Endodermal cell (in vitro differentiated cells): Measurements from ENCODE around the gene SELENOO. TPM values are rescaled to one million over a fixed set of nuclear protein-coding genes. Genes with fewer than 3 reads are reported as not detected.

ENCODE experiments used
- DNase-seq: peaks from one replicate; pipeline ENCODE4 v3.0.0-alpha.2; 2017
- H3K27ac ChIP-seq: 2 replicates; pipeline ENCODE4 v1.5.1; 2013; ENCODE audit warnings: mild to moderate bottlenecking, low read depth, low read length, moderate library complexity
- H3K27me3 ChIP-seq: 2 replicates; pipeline ENCODE4 v1.6.1; 2013; ENCODE audit warnings: mild to moderate bottlenecking, low read length, moderate library complexity; ENCODE audit not compliant: insufficient read depth, control insufficient read depth, poor library complexity, severe bottlenecking
- H3K36me3 ChIP-seq: 2 replicates; pipeline ENCODE4 v1.7.0; 2013; ENCODE audit warnings: mild to moderate bottlenecking, low read length, moderate library complexity; ENCODE audit not compliant: control insufficient read depth, insufficient read depth
- H3K4me1 ChIP-seq: one replicate; pipeline ENCODE4 v1.7.0; 2013; ENCODE audit warnings: low read length; ENCODE audit not compliant: control insufficient read depth, insufficient read depth
- H3K4me3 ChIP-seq: 2 replicates; pipeline ENCODE4 v1.5.1; 2013; ENCODE audit warnings: mild to moderate bottlenecking, low read length, moderate library complexity
- H3K9ac ChIP-seq: 2 replicates; pipeline ENCODE4 v1.6.1; 2013; ENCODE audit warnings: mild to moderate bottlenecking, low read length, moderate library complexity; ENCODE audit not compliant: poor library complexity, severe bottlenecking; ENCODE audit errors: extremely low read depth
- H3K9me3 ChIP-seq: 2 replicates; pipeline ENCODE4 v1.6.1; 2013; ENCODE audit warnings: mild to moderate bottlenecking, low read length, moderate library complexity; ENCODE audit not compliant: control insufficient read depth
- H3K27ac Mint-ChIP-seq: 2 replicates; pipeline ENCODE4 v1.8.0; 2020; ENCODE audit warnings: mixed read lengths
- H3K27me3 Mint-ChIP-seq: 2 replicates; pipeline ENCODE4 v1.8.0; 2021; ENCODE audit warnings: mild to moderate bottlenecking, mixed read lengths; ENCODE audit not compliant: insufficient read depth
- H3K36me3 Mint-ChIP-seq: 2 replicates; pipeline ENCODE4 v1.8.0; 2020; ENCODE audit warnings: low read depth, mixed read lengths
- H3K4me1 Mint-ChIP-seq: 2 replicates; pipeline ENCODE4 v1.8.0; 2020; ENCODE audit warnings: mixed read lengths
- H3K4me3 Mint-ChIP-seq: 2 replicates; pipeline ENCODE4 v1.8.0; 2020; ENCODE audit warnings: mild to moderate bottlenecking, moderate library complexity, mixed read lengths
- H3K9me3 Mint-ChIP-seq: 2 replicates; pipeline ENCODE4 v1.8.0; 2020; ENCODE audit warnings: mild to moderate bottlenecking, mixed read lengths
- CTCF ChIP-seq: fragments of 200-600 bp; sonication (generic); conservative IDR thresholded peaks from 2 replicates; pipeline ENCODE4 v1.5.0; 2021; ENCODE audit warnings: antibody characterized with exemption, mild to moderate bottlenecking
- WGBS, 2 experiments: methylation state at CpG; one replicate each; pipeline versions ENCODE4 v1.1.5 to v1.1.7; 2013; ENCODE audit warnings: missing lambda C conversion rate in 2 of 2, mixed read lengths in 1 of 2; ENCODE audit not compliant: insufficient coverage in 1 of 2, insufficient read length in 1 of 2; 5-methylcytosine and 5-hydroxymethylcytosine counted together
- long read RNA-seq, 4 experiments: library from polyadenylated mRNA in 2 of 4; library from RNA in 1 of 4; library from capped mRNA in 1 of 4; stranded (forward) in 3 of 4; unstranded in 1 of 4; transcript quantifications; one replicate each; pipeline ENCODE4 v2.0.0, GENCODE V29; 2020 to 2021; ENCODE audit warnings: inconsistent platforms in 1 of 4
- polyA plus RNA-seq, 2 experiments: library from polyadenylated mRNA; stranded (reverse); fragments of 50-300 nt; gene quantifications; one replicate each; pipeline ENCODE4 v1.2.3, GENCODE V29; 2013
- total RNA-seq, 2 donors: library from RNA; stranded (reverse); fragmentation: NEBNext Ultra II Directional in 1 of 2; extraction: Animal tissue kit (Norgen Biotek cat#: 25700) in 1 of 2; gene quantifications; 2 replicates in 1 of 2; 3 replicates in 1 of 2; pipeline ENCODE4 v1.2.1, GENCODE V29; 2021

Gene SELENOO
- total RNA-seq = 10 to 100 TPM; 22.2 to 22.9 TPM
- 17.4 TPM for polyA plus RNA-seq (2013, experiment 1 of 2)
- polyA plus RNA-seq (2013, experiment 2 of 2) = 17.2 TPM
- long read RNA-seq, experiment 1, partial matches to known transcripts = 5 of 11 reads
- long read RNA-seq, experiment 1, other reads (novel, unspliced or antisense) = 4 of 11 reads
- long read RNA-seq, experiment 2, transcript SELENOO-201 (9 exons, 2,315 nt) = major isoform, 59 of 91 reads
- long read RNA-seq, experiment 2, partial matches to known transcripts = 9 of 91 reads
- long read RNA-seq, experiment 2, other reads (novel, unspliced or antisense) = 23 of 91 reads
- long read RNA-seq, experiment 3, partial matches to known transcripts = 3 of 4 reads
- long read RNA-seq, experiment 3, other reads (novel, unspliced or antisense) = 0 of 4 reads
- long read RNA-seq, experiment 4, partial matches to known transcripts = 1 of 1 reads
- long read RNA-seq, experiment 4, other reads (novel, unspliced or antisense) = 0 of 1 reads

- no peak for TF ChIP-seq CTCF
- Histone ChIP-seq H3K36me3 (peaks cover 24% of the 10 kb centered on the region), H3K9ac (peak within 1 kb of the TSS; percentile 63), H3K27ac (no peak within 1 kb of the TSS), H3K4me3 (peak within 1 kb of the TSS; percentile 87), H3K4me1 (peaks cover 6% of the 10 kb centered on the region), H3K9me3 (peaks cover 7% of the 10 kb centered on the region), H3K27me3 (no peaks in the 10 kb centered on the region)
- WGBS, 2 experiments = 0 to 1% methylated on average over 20 to 103 of the region's 105 CpGs
- Mint-ChIP-seq H3K27me3 (peaks cover 3% of the 10 kb centered on the region), H3K27ac (peak within 1 kb of the TSS; percentile 58), H3K4me3 (peak within 1 kb of the TSS; percentile 67), H3K36me3 (peaks cover 19% of the 10 kb centered on the region), H3K4me1 (peaks cover 9% of the 10 kb centered on the region), H3K9me3 (peaks cover 3% of the 10 kb centered on the region)
- peak; percentile 97 for DNase-seq
Measured at GRCh38 chr22:50200461-50201190, at the start of gene SELENOO. SELENOO (plus strand) TSS chr22:50201011; CDS start chr22:50201037, 26 bp downstream.

- H3K4me3 ChIP-seq = no peak overlapping the region
- H3K4me1 ChIP-seq = no peaks in the 10 kb centered on the region
- H3K36me3 Mint-ChIP-seq = no peaks in the 10 kb centered on the region
- H3K4me1 Mint-ChIP-seq = no peaks in the 10 kb centered on the region
- peak; percentile 71 for DNase-seq
- no peak overlapping the region for H3K9ac ChIP-seq
- no peaks in the 10 kb centered on the region for H3K27me3 ChIP-seq
- TF ChIP-seq CTCF = peak; percentile 38
- no peaks in the 10 kb centered on the region for H3K9me3 ChIP-seq
- H3K4me3 Mint-ChIP-seq = no peak overlapping the region
- WGBS, 2 experiments = 90 to 96% methylated on average over 17 to 33 of the region's 33 CpGs
- H3K27me3 Mint-ChIP-seq = peaks cover 7% of the 10 kb centered on the region
- H3K9me3 Mint-ChIP-seq = no peaks in the 10 kb centered on the region
- no peak overlapping the region for H3K27ac Mint-ChIP-seq
- H3K27ac ChIP-seq = no peak overlapping the region
- H3K36me3 ChIP-seq = no peaks in the 10 kb centered on the region
Measured at GRCh38 chr22:50151571-50152537, 49.0 kb upstream of the SELENOO start.
